Lower leg skin (tissue), 3 donors: ENCODE data around the gene KRTAP12-1.

Experiments
- CTCF ChIP-seq, 3 donors: fragments of 450-650 bp; IDR thresholded peaks; one replicate each; pipeline ENCODE4 v1.5.1; 2016; ENCODE audit warnings: antibody characterized with exemption in 3 of 3, mild to moderate bottlenecking in 3 of 3, moderate library complexity in 2 of 3
- POLR2A ChIP-seq, 2 donors: fragments of 450-650 bp; IDR thresholded peaks; one replicate each; pipeline ENCODE4 v1.6.1; 2016 to 2017; ENCODE audit warnings: antibody characterized with exemption in 2 of 2, mild to moderate bottlenecking in 1 of 2, moderate library complexity in 1 of 2

GRCh38 chr21:44695641-44696040, 13.7 kb upstream of the KRTAP12-1 start:
- TF ChIP-seq CTCF (IDR thresholded peaks at IDR 0.05): no peak
- TF ChIP-seq POLR2A (IDR thresholded peaks at IDR 0.05): no peak
